Measurements from ENCODE around the gene SHLD1. TPM values are rescaled to one million over a fixed set of nuclear protein-coding genes. Genes with fewer than 3 reads are reported as not detected.
"Not testable (repeated sequence)": the region's sequence is repeated elsewhere in the genome, so short reads cannot be mapped to it uniquely, and the experiment has no call there.

The SHLD1 gene
- polyA plus RNA-seq, 1 donor = 6.8 TPM

DNA sequence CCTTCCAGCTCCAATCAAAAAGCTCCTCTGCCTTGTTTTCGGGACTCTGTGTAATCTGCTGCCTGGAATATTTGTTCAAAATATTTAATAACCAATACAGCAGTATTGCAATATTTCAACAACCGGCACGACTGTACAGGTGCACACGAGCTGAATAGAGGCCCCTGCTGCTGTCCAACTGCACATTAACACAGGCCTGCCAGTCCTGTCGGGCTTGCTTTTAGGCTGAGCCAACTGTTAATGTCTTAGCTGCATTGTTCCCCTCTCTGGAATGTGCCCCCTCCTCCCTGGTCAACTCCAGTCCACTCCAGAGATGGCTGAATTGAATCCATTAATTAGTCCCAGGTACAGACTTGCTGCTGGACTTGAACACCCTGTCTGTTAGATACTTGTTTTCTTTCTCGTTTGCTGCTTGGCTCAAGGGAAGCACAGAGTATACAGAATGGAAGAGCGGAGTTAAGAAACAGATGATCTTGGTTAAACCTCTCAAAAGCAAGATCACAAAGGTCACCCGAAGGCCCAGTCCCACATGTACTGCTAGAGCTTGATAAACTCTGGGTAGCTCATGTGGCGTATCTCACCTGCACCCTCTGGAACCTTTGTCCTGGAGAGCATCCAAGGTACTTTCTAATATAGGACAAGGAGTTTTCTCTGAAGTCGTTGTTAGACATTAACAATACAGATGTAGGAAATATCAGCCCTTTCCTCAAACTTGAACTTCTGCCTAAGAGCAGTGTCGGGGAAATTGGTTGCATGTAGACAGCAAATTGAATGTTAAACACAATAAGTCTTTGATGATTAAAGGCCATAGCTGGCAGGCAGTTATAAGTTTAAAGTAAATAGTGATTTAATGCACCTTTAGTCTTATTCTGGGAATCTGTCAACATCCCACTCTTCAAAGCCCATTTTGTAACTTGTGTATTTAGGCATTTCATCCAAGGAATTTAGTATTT is 31.9 kb downstream of the SHLD1 start:
- no peak for DNase-seq

DNA sequence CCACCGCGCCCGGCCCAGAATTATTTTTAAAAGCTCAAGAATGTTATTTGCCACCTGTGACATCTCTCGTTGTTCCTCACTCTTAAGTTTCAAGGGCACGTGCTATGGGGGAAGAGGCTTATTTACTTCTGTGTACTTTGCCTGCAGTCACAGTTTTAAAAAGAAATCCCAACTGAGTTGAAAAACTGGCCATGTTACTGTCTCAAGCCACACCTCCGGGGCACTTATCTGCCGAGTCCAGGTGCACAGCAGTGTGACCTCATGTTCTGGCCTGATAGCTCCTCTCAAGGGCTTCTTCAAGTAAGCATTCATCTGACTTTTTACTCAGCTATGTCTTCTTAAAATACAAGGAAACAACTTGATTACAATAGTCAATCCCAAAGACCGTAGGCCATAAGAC is 34.5 kb downstream of the SHLD1 start:
- no peak for DNase-seq

DNA sequence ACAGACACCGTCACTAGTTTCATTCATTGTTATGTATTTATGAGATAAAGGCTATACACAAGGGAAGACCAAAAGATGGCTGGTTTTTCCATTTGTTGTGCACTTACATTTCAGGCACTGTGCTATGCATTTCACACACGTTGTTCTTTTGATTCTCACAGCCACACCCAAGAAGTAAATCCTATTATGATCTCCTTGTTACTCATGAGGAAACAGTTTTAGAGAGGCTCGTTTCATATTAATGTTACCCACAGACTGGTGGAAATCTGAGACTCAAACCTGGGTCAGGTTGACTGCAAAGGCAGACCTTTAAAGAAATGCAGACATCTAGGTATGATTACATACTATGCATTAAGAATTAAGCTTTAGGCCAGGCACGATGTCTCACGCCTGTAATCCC is 34.9 kb downstream of the SHLD1 start:
- no peak for DNase-seq

DNA sequence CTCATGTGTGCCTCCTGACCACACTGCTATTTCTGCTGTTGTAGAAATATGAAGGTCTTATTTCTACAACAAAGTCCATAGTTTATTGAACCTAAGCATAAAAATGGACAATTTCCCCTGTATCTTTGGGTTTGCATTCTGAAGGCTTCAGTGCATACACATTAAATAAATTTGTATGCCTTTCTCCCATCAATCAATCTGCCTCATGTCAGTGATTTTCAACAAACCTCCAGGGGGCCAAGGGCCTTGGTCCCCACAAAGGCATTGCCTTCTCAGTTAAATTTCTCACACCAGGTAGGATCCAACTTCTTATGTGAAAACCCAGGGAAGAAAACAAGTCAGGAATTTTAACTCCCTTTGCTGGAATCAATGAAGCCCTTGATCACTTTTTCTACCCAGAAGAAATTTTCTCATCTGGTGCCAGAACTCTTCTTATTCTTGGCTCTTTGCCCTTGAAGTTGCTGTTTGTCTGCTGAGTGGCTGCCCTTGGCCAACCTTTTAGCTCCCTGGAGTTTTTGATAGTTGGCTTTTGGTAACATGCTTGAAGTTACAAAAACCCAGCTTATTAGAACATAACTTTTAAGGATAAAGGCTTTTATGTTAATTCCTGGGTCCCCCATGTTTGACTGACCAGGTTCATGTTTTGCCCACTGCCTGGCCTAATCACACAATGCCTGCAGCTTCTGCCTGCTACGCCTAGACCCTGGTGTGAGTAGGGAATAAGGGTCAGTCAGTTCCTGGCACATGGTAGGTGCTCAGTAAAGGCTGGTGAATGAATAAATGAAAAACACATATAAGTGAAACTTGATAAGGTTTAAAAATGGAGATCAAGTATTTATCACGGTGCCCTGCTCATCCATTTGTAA is 37.0 kb downstream of the SHLD1 start:
- DNase-seq = no peak

DNA sequence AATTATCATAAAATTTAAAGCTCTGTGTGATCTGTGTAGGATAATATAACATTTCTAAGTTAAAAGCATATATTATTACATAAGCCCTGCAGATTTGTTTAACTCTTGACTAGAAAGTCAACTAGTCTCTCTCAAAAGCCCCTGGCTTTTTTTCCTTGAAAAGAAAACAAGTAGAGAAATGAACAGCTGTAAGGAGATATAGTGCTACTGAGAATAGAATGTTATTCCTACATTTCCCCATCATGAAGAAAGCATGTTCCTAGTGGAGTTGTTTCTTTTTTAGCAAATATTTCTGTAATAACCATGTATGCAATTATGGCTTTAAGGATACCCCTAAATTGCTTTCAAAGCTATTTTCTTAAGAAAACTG is 37.6 kb downstream of the SHLD1 start:
- DNase-seq = no peak

DNA sequence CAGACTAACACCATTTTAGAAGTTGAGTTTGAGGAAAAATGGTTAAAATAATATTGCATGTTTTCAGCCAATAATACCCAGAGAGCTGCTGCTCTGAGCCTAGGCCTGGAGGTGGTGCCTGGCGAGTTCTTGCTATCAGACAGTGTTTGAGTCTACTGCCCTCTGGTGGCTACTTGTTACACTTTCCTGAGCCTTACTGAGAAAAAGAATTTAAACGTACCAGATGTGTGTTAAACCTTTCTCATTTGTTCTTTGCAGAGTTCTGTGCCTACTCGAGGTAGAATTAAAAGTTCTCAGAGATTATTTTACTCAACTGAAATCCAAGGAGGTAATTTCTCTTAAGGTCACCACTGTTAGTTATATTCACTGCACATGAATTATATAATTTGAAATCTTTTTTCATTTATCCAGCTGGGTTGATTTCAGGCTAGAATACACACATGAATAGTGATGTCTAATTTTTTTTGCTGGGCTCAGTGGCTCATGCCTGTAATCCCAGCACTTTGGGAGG is 38.2 kb downstream of the SHLD1 start:
- peak; percentile 84 for DNase-seq

DNA sequence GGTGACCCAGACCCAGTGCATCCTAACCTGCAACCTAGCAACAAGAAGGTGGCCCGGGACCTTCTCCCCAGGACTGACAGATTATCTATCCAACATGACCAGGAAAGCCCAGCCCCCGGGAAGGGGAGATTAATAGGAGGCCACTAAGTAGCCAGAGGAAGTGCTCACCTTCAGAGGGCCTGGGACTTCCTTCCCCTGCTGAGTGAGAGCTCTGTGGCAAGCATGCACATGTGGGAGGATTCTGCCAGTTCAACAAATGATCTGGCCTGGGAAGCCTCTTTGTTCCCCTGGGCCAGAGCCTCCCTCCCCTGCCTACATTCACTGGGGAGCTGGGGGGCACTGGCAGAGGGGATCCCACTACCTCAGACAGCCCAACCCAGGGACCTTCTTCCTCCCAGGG is 39.6 kb downstream of the SHLD1 start:
- no peak for DNase-seq

DNA sequence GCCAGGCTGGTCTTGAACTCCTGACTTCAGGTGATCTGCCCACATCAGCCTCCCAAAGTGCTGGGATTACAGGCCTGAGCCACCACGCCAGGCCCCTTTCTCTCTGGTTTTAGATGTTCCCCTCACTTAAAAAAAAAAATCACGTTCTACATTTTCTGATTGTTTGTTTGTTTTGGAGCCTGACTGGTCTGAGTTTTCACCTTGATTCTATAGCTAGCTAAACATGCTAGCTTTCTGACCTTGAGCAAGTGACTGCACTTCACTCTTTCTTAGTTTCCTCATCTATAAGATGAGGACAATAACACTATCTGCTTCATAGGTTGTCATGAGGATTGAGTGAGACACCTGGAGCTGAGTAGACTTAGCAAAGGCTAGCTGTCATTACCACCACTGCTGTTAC is 43.7 kb downstream of the SHLD1 start:
- DNase-seq = no peak

DNA sequence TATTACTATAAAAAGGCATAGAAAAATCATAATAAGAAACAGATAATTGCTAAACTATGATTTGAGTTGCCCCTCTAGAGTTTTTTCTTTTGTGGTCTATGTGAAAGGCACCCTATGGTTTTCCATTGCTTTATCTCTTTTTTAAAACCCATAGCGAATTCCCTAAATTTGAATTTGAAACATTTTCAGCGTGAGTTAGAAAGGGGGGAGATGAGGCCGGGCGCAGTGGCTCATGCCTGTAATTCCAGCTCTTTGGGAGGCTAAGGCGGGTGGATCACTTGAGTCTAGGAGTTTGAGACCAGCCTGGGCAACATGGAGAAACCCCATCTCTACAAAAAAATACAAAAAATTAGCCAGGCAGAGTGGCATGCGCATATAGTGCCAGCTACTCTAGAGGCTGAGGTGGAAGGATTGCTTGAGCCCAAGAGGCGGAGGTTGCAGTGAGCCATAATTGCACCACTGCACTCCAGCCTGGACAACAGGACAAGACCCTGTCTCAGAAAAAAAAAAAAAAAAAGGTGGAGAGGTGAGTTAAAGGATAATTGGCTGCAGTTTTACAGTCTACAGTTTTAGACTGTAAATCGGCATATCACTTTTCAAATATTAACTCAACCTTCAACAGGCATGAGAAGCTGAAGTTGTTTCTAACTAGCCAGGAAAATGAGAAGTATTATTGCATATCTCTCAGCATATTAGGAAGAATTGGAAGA is 46.3 kb downstream of the SHLD1 start:
- DNase-seq = no peak

DNA sequence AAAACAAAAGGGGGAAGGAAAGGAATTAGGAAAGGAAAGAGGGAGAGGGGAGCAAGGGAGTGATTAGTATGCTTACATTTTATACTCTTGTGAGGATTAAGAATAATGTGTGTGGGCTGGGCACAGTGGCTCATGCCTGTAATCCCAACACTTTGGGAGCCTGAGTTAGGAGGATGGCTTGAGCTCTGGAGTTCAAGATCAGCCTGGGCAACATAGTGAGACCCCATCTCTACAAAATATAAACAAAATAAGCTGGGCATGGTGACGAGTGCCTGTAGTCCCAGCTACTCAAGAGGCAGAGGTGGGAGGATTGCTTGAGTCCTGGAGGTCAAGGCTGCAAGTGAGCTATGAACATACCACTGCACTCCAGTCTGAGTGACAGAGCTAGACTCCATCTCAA is 47.0 kb downstream of the SHLD1 start:
- no peak for DNase-seq

DNA sequence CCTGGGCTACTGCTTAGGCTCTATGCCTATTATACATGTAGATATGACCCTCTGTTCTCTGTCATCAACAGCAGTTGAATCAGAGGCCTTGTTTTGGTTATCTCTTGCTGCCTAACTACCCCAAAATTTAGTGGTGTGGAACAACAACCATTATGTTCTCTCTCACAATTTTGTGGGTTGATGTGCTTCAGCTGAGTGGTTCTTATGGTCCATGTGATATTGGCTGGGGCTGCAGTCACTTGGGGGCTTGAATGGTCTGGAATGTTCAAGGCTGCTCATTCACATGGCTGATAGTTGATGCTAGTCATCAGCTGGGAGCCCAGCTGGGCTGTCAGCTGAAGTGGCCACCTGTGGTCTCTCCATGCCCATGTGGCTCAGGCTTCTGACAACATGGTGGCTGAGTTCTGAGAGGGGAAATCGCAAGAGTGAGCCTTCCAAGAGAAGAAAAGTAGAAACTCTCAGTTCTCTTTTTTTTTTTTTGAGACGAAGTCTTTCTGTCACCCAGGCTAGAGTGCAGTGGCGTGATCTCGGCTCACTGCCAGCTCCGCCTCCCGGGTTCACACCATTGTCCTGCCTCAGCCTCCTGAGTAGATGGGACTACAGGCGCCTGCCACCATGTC is 47.8 kb downstream of the SHLD1 start:
- no peak for DNase-seq

DNA sequence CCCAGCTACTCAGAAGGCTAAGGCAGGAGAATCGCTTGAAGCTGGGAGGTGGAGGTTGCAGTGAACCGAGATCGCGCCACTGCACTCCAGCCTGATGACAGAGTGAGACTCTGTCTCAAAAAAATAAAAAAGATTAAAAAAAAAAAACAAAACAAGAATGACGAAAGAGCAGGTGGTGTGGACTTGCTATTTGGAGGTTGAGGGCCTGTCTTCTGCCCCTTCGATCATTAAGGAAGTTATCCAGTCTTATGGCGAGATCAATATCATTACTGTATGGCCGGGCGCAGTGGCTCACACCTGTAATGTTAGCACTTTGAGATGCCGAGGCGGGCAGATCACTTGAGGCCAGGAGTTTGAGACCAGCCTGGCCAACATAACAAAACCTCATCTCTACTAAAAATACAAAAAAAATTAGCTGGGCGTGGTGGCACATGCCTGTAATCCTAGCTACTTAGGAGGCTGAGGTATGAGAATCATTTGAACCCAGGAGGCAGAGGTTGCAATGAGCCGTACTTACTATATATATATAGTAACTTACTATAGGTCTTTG is 53.6 kb downstream of the SHLD1 start:
- not testable (repeated sequence) for DNase-seq

DNA sequence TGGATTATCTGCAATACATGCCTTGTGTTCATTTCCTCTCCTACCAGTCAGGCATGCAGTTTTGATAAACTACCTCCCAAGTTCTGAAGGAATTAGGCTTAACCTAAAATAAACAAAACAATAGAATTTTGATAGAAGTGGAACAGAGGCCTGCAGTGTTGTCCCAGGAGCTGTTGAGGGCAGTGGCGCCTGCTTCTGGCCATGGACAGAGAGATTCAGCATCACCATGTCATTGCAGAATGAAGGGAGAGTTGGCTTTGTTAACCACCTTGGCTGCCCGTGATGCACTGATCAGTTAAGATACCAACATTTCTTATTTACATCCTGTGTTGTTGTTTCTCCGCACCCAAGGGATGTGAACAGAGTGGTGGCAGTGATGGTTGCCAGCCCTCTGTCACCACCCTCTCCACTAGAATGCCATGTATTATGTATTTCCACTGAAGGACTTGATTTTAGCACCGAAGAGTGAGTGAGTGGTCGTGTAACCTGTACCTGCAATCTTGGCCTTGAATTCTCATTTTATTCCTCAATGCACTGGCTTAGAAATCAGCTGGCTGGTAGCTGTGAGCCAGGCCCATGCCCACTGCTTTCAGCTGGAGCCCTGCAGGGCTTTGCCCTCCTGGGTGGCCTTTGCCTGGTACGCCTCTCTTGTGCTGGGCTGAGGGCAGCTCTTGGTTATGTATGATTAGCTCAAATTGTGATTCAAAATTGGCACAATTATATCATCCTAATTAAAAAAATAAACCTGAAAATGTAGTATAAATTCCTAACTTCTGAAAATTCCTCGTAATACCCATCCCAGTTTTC is 56.5 kb downstream of the SHLD1 start:
- DNase-seq = no peak

DNA sequence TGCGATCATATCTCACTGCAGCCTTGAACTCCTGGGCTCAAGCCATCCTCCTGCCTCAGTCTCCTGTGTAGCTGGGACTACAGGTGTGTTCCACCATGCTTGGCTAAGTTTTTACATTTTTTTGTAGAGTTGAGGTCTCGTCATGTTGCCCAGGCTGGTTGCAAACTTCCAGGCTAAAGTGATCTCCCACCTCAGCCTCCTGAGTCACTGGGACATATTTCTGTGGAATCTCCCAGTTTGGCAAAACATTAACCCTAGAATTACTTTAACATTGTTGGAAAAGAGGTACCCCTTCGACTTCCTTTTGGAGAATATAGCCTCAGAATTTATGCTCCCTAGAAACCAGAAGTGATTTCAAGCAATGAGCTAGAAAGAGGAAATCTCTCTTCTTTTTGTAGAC is 57.2 kb downstream of the SHLD1 start:
- no peak for DNase-seq

DNA sequence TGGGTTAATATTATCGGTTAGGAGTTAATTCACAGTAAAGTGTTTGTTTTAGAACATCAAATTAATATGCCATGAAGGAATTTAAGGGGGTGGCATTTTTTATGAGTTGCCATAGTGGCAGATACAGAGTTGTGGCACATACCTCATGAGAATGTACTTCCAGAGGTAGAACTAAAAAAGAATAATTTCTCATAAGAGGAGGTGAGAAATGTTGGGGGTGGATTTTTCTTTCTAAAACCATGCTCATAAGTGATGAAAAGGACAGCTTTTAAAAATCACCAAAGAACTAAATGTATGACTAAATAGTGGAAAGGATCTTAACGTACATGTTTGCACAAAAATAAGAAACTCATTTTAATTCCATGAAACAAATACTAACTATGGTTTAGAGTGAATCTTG is 58.7 kb downstream of the SHLD1 start:
- no peak for DNase-seq

DNA sequence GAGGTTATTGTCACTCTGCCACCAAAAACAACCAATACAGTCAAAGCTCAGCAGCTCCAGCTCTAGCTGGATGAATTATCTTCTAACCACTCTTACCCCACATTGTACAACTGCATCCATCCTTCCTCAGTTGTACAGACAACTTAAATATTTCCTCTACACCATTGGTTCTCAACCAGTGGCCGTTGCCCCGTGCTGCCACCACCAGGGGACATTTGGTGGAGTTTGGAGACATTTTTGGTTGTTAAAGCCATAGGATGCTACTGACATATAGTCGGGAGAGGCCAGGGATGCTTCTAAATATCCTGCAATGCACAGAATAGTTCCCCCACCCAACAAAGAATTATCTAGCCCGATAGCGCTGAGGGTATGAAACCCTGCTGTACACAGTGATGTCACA is 59.3 kb downstream of the SHLD1 start:
- DNase-seq = no peak

DNA sequence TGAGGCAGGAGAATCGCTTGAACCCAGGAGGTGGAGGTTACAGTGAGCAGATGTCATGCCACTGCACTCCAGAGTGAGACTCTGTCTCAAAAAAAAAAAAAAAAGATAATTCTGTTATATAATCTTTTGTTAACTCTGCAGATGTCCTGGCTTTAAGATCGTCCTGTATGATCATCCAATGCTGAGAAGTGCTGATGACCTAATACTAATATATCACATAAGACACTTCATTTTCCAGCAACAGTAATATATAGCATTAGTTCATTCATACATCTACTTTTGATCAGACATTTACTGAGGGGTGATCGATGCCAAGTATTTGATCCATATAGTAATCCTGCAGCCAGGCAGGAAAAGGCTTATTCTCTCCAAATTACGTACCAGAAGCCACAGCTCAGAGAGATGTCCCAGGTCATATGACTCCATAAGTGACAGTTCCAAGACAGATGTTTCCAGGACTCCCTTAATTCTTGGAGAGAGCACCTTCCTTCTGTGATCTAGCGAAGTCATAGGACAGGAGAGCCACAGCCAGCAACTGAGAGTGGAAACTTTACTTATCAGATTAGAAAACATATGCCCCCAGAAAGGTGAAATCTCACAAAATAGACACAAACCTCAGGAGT is 60.7 kb downstream of the SHLD1 start:
- DNase-seq = no peak

DNA sequence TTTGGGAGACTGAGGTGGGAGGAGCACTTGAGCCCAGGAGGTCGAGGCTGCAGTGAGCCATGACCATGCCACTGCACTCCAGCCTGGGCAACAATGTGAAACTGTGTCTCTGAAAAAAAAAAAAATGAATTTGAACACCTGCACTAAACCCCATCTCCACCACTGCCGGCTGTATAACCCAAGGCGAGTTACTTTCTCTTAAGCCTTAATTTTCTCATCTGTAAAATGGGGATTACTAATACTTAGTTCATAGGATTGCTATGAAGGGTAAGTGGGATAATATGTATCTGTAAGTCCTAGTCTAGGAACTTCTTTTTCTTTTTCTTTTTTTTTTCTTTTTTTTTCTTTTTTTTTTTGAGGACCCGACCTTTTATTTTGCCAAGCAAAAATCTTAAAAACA is 61.5 kb downstream of the SHLD1 start:
- DNase-seq = no peak

DNA sequence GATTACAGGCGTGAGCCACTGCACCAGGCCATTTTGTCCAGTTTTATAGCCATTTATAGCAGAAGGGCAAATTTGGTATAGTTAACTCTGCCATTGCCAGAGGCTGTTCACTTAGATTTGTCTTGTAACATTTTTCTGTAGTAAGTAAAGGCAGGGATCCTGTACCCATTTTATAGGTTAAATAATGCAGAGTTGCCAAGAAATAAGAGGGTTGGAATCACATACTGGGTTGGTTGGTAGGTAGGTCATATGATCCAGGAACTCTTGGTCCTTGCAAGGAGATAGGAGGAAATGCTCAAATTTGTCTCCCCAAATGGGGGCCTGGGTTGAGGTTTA is 68.1 kb downstream of the SHLD1 start:
- no peak for DNase-seq

DNA sequence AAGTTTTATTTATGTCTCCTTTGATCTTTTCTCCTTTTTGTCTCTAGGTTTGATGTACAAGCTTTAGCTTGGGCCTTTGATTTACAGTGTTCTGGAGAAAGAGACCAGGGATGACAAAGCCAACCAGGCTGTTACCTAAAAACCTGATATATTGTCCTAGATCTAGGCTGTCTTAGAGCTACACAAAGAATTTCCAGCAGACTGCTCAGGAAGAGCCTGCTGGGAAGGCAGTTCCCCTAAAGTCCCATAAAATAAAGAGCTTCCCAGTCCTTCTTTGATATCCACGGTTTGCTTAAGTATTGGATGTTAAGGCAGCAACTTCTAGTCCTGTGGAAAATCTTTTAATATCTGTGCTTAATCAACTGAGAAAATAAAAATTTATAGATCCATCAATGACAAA is 70.5 kb downstream of the SHLD1 start:
- no peak for DNase-seq

Data from hindlimb muscle (tissue), 1 donor.